Fibroblast of lung (primary cell): ENCODE data around the gene LIF.

ENCODE experiments used
- EZH2 ChIP-seq: IDR thresholded peaks from 2 replicates; pipeline ENCODE4 v1.5.1; 2012; ENCODE audit warnings: low read length, control low read depth, mild to moderate bottlenecking; ENCODE audit errors: missing control alignments
- TF ChIP-seq, protein P1 (sequence below), 2 donors: IDR thresholded peaks in 1 of 2; conservative IDR thresholded peaks in 1 of 2; 1 replicate in 1 of 2; 2 replicates in 1 of 2; pipeline ENCODE4 v1.5.1; 2011 to 2012; ENCODE audit warnings: low read length in 2 of 2, control low read depth in 1 of 2, inconsistent platforms in 1 of 2, low read depth in 1 of 2, mild to moderate bottlenecking in 1 of 2

DNA sequence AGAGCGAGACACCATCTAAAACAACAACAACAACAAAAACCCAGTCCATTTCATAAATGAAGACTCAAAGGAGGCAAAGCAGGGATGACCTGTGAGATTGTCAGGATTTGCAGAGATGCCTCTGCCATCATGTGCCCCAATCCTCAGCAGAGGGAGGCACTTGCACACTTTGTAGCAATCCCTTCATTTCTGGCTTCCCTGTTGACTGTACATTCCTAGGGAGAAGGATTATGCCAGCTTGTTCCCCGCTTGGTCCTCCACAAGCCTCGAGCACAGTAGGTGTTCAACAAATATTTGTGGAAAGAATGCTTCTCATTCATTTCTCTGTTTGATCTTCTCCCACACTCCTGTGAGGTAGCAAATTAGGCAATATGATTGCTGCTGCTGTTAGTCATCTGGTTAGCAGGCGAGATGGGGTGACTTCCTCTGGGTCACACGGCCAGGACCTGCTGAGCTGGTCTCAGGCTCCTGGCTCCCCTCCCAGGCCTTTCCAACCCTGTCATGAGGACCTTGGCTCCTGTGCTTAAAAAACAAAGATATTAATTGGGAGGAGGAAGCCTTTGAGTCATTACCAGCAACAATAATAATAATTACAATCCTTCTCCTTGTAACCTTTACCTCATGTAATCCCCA lies 34.1 kb downstream of the LIF start:
- TF ChIP-seq, protein P1, sequence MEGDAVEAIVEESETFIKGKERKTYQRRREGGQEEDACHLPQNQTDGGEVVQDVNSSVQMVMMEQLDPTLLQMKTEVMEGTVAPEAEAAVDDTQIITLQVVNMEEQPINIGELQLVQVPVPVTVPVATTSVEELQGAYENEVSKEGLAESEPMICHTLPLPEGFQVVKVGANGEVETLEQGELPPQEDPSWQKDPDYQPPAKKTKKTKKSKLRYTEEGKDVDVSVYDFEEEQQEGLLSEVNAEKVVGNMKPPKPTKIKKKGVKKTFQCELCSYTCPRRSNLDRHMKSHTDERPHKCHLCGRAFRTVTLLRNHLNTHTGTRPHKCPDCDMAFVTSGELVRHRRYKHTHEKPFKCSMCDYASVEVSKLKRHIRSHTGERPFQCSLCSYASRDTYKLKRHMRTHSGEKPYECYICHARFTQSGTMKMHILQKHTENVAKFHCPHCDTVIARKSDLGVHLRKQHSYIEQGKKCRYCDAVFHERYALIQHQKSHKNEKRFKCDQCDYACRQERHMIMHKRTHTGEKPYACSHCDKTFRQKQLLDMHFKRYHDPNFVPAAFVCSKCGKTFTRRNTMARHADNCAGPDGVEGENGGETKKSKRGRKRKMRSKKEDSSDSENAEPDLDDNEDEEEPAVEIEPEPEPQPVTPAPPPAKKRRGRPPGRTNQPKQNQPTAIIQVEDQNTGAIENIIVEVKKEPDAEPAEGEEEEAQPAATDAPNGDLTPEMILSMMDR (conservative IDR thresholded peaks at IDR 0.05 in 1 of 2, IDR thresholded peaks at IDR 0.05 in 1 of 2; ENCODE audit: low read depth in 1 of 2, low read length in 2 of 2), result peak in 1 of 2 donors; percentile 19
- no peak for TF ChIP-seq EZH2
